Inflammatory macrophage (primary cell): ENCODE data around the gene ARHGAP21.
A peak's percentile ranks its signal among the peaks of the same experiment; 100 is the strongest.
"Not testable (repeated sequence)": the region's sequence is repeated elsewhere in the genome, so short reads cannot be mapped to it uniquely, and the experiment has no call there.

Source experiments
- DNase-seq, 2 donors: peaks; one replicate each; pipeline ENCODE4 v3.0.0-alpha.2; 2020 to 2022

Gene ARHGAP21

DNA sequence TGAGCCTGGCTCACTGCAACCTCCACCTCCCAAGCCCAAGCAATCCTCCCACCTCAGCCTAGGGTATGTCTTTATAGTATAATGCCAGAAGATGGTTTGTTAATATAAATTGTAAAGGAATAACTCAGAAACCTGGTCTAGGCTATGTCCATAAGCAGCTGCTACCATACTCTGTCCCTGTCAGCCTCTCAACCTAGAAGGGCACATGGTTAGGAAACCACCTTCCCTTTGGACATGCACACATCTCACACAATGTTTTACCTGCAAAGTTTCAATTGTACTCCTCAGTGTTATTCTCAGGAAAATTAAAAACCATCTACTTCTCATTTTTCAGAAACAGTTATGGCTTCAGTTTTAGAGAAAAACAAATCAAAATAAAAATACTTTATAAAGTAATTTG, 40.1 kb downstream of the ARHGAP21 start:
- no peak for DNase-seq

- no peak for DNase-seq
These were observed 42.1 kb downstream of the ARHGAP21 start for GRCh38 chr10:24681572-24682088.

DNA sequence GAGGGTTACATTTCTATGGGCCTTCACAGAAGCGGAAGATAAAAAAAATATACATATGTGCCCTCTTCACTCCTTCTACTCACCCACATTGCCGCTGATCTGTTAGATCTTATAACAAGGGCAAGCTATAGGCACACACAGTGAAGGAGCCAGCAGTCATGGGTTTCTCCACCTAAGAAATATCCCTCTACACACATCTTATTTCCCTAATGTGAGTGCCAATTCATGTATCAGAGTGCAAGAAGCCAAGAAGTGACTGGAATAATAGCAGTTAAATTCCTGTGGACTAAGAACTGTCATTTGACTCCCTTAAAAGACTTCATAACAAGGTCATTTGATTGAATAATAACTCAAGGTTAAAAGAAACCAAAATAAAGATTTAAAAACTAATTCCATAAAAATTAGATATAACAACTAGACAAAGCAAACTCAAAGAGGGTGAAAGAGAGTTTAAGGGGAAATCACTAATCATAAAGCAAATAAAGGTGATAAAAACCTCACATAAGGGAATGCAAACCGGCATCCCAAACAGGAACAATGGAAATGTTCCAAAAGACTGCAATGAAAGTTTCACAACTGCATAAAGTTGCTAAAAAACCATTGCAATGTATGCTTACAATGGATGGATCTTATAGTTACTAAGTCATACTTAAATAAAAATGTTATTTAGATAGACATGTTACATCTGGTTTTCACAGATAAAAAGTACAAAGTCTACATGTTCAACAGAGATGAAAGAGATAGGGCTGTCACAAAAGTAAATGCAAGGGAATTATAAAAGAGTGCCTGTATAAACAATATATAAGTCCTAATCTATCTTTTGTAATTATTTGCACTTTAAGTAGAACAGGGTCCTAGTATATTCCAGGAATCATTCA, 42.8 kb downstream of the ARHGAP21 start:
- no peak for DNase-seq

GRCh38 chr10:24678757-24679156, 44.9 kb downstream of the ARHGAP21 start:
- DNase-seq = no peak

DNA sequence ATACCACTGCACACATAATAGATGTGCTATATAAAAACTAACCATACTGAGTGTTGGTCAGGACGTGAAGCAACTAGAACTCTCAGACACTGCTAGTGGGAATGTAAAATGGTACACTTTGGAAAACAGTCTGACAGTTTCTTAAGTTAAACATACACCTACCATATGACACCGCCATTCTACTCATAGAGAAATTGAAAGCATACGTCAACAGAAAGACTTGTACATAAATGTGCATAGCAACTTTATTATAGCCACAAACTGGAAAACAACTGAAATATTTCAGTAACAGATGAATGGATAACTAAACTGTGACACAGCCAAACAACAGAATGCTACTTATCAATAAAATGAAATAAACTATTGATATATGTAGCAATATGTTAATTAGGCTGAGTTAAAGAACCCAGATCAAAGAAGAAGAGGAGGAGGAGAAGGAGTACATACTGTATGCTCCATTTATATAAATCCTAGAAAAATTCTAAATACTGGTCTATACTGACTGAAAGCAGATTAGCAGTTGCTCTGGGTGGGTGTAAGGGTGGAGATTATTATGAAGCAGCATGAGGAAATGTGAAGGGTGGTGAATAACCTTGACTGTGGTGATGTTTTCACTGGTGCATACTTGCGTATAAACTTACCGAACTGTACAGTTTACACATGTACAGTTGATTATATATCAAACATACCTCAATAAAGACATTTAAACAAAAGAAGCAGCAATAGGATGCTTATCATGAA, 48.6 kb downstream of the ARHGAP21 start:
- no peak for DNase-seq

DNA sequence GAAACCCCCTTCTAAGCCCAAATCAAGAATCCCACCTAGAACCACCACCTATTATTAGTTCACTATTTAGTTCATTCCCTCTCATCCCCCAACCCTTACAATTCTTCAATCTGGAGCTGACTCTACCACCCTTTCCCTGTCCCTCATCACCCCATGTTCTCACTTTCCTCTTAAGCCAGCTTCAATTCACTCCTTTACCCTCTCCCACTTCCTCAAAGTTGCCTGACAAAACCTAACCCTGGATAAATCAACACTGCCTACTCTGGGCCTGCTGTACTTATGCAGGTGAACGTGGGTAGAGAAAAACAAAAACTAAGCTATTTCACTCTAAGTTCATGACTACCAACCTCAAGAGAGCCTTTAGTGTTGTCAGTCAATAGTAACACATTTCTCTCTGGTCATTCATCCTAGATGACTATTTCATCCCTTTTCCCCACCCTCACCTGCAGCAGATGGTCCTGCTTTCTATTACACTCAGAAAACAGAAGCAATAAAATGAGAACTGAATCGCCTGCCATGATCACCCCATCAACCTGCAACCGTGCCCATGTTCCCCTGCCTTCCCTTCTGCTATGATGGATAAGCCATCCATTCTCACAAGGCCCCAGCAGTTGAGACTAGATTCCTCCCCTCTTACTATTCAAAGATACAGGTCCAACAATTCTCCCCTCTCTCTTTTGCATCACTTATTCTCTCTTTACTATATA, 52.6 kb downstream of the ARHGAP21 start:
- DNase-seq = no peak

GRCh38 chr10:24669285-24669852, 54.3 kb downstream of the ARHGAP21 start:
- no peak for DNase-seq

- no peak for DNase-seq
These were observed 55.4 kb downstream of the ARHGAP21 start for GRCh38 chr10:24668247-24668646.

DNA sequence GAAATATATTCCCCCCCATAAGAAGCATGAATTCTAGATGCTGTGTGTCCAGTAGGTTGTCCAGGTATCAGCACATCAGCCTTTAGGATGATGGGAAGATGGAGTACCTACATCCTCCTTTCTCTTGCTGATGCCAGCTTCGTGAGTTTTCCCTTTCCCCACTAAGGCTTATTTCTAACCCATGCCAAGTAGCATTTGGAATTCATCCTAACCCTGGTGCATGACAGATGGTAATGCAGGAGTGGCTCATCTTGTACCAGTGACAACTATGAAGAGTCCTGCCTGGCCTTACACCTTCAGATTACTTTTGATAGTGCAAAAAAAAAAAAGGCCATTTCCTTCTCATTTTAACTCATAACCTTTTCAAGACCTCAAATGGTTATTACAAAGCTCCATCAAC, 58.7 kb downstream of the ARHGAP21 start:
- DNase-seq = no peak

- DNase-seq = no peak
These were observed 62.3 kb downstream of the ARHGAP21 start for GRCh38 chr10:24661376-24661775.

- not testable (repeated sequence) for DNase-seq
These were observed 65.4 kb downstream of the ARHGAP21 start for GRCh38 chr10:24658319-24658718.

DNA sequence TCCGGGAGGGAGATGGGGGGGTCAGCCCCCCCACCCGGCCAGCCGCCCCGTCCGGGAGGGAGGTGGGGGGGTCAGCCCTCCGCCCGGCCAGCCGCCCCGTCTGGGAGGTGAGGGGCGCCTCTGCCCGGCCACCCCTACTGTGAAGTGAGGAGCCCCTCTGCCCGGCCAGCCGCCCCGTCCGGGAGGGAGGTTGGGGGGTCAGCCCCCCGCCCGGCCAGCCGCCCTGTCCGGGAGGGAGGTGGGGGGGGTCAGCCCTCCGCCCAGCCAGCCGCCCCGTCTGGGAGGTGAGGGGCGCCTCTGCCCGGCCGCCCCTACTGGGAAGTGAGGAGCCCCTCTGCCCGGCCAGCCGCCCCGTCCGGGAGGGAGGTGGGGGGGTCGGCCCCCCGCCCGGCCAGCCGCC, 67.4 kb downstream of the ARHGAP21 start:
- DNase-seq = not testable (repeated sequence)

- no peak for DNase-seq
These were observed 71.2 kb downstream of the ARHGAP21 start for GRCh38 chr10:24652381-24652957.

- no peak for DNase-seq
These were observed 71.8 kb downstream of the ARHGAP21 start for GRCh38 chr10:24651923-24652322.

- DNase-seq = no peak
These were observed 72.9 kb downstream of the ARHGAP21 start for GRCh38 chr10:24650669-24651391.

DNA sequence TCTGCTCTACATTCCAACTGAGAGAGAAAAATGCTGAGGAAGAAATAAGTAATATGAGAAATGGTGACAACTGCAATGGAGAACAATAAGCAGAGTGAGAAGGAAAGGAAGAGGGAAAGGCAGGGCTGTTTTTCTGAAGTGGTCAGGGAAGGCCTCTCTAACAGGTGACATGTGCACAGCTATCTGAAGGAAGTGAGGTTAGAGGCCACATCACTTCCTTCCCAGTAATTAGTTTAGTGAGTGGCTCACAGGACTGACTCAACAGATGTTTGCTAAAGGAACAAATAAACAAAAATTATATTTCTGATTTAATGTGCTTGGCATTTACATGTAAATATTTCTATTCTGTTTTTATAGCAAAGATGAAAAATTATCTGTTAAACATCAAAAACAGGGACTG, 77.9 kb downstream of the ARHGAP21 start:
- no peak for DNase-seq

GRCh38 chr10:24645022-24645421, 78.7 kb downstream of the ARHGAP21 start:
- no peak for DNase-seq

DNA sequence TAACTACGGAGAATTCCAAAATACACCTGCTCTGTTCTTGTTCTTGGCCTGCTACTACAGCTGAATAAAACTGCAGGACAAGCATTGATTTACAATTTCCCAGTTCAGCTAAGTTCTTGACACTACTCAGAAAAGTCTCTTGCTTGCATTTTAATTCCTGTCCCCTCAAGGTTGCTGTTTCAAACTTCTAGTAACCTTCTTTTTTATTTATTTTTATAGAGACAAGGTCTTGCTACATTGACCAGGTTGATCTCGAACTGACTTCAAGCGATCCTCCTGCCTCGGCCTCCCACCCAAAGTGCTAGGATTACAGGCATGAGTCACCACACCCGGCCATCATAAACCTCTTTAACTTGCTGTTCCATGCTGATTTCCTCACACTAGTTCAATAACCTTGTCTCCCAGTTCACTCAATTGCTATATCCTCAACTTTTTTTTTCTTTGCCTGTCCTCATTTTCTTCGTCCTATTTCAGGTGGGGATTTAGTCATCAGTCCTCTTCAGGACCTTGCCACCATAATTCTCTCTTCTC, 79.9 kb downstream of the ARHGAP21 start:
- DNase-seq = no peak

DNA sequence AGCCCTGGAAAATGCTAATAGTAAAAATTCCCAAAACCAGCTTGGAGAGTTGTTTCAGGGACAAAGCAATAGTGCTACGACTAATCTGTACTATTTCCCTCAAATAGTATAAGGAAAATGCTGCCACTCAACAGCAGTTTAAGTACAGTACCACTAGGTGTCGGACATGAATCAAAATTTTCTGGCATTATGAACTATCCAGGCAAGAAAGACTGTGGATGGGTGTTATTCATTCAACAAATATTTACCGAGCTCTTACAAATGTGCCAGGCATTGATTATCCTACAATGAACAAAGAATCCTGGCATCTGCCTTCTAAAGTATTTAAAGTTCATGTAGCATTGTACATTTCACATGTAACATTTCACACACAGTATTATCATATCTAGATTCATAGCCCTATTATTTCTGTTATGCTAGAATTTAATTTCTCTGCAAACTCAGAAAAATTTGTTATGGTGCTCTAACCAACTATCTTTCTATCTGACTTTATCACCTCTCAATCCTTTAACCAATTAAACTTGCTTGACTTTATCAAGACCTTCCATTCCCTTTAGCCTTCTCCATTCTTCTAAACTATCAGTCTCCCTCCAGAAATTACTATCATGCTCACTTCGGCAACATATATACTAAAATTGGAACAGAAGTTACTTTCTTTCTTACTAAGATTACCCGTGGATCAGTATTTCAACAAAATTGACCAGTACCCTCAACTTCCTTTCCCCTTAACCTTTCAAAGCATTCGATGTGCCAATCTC, 80.6 kb downstream of the ARHGAP21 start:
- DNase-seq = peak; percentile 55 to 58

DNA sequence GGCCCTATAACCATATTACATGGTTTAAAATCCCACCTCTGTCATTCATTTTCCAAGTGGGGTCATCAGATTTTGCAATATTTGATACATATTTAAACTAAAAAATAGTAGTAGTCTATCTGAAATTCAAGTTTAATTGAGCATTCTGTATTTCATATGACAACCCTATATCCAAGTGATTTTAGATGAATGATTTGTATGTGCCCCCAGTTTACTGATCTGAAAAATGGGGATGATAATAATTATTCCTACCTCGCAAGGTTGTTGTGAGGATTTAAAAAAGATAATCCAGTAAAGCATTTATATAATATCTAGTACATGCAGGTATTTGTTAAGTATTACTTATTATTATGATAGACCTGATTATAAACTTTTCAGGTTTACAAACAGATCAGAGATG, 84.6 kb downstream of the ARHGAP21 start:
- no peak for DNase-seq

DNA sequence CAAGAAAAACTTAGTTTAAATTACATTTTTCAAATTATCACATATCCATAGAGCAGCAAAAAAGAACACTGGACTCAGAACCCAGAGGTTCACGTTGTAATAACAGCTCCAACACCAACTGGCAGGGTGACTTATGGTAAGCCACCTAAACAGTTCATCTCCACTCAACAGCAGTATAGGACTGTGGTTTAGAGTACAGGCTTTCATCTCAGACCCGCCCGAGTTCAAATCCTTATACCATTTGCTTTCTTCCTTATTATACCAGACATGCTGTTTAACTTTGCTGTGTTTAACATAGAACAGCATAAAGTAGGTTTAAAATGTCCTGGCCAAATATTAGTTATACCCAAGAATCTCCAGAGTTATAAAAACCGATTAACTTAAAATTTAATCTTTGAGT, 97.9 kb downstream of the ARHGAP21 start:
- no peak for DNase-seq
